ENCODE measurements around the gene BCL11B. TPM values are rescaled to one million over a fixed set of nuclear protein-coding genes. Genes with fewer than 3 reads are reported as not detected.

BCL11B gene
- total and polyA plus RNA-seq, 9 of the 15 experiments (the other 6 are each of a cell fraction or from before 2014, with no cell fraction given) = 0.09 TPM; not detected in 8

- 4% methylated on average over 4 of the region's 8 CpGs for WGBS (ENCODE audit: insufficient coverage, low coverage, missing lambda C conversion rate)
- in situ Hi-C loops (cut with MboI) = no loop called here
- H4K20me1 ChIP-seq (replicated peaks; ENCODE audit: control insufficient read depth, insufficient read depth, low read length) = no peaks in the 10 kb centered on the region
- ChIA-PET POLR2A (no interaction called here), CTCF (ENCODE audit: low intra/inter-chr PET ratio) (no interaction called here)
- intact Hi-C loops (cut with micrococcal nuclease) = no loop called here
- no peak overlapping the region for H3K27ac ChIP-seq (ENCODE audit: extremely low read depth, low read depth, low read length)
- H3K4me1 ChIP-seq (replicated peaks in 1 of 2; ENCODE audit: control insufficient read depth in 2 of 2, insufficient read depth in 2 of 2, low read length in 2 of 2) = no peaks in the 10 kb centered on the region
- no peak for TF ChIP-seq ZNF449 (CRISPR knock-in tag; IDR thresholded peaks at IDR 0.05)
- no peak for TF ChIP-seq ZSCAN29 (IDR thresholded peaks at IDR 0.05)
- TF ChIP-seq HDAC3 (IDR thresholded peaks at IDR 0.05; ENCODE audit: borderline replicate concordance, partially characterized antibody) = no peak
- no peak for TF ChIP-seq NR4A1 (CRISPR knock-in tag; IDR thresholded peaks at IDR 0.05)
- TF ChIP-seq NR4A1 (tag; IDR thresholded peaks at IDR 0.05) = no peak
- no peak for TF ChIP-seq DIDO1 (tag; IDR thresholded peaks at IDR 0.05; ENCODE audit: low read depth)
- TF ChIP-seq GTF2B (IDR thresholded peaks at IDR 0.05; ENCODE audit: extremely low read depth, insufficient read length) = no peak
- TF ChIP-seq ZNF143 (CRISPR knock-in tag; IDR thresholded peaks at IDR 0.05) = no peak
- TF ChIP-seq IRF1 (CRISPR knock-in tag; IDR thresholded peaks at IDR 0.05; ENCODE audit: borderline replicate concordance) = no peak
- TF ChIP-seq ZNF324 (CRISPR knock-in tag; IDR thresholded peaks at IDR 0.05) = no peak
- no peak for TF ChIP-seq ZNF318 (IDR thresholded peaks at IDR 0.05; ENCODE audit: borderline replicate concordance in 1 of 2, low read depth in 1 of 2)
- no peak for TF ChIP-seq CBFB (CRISPR knock-in tag; IDR thresholded peaks at IDR 0.05)
- no peaks in the 10 kb centered on the region for H3K36me3 ChIP-seq (ENCODE audit: control insufficient read depth, insufficient read depth, low read length)
- H2AFZ ChIP-seq (ENCODE audit: low read depth, low read length) = no peak overlapping the region
- no peak overlapping the region for H3K4me2 ChIP-seq (ENCODE audit: insufficient read depth, low read length)
- H3K9me1 ChIP-seq (ENCODE audit: control insufficient read depth, insufficient read depth, low read length) = no peaks in the 10 kb centered on the region
- no peak overlapping the region for H3K4me3 ChIP-seq
- no peaks in the 10 kb centered on the region for H3K9me3 ChIP-seq (replicated peaks; ENCODE audit: control insufficient read depth, insufficient read depth, low read depth, low read length)
- H3K79me2 ChIP-seq (ENCODE audit: control insufficient read depth, insufficient read depth, low read length) = no peaks in the 10 kb centered on the region
- DNase-seq (ENCODE audit: extremely low read depth in 1 of 4, low spot score in 3 of 4) = no peak
- H3K9ac ChIP-seq (ENCODE audit: insufficient read depth in 1 of 2, low read depth in 2 of 2, low read length in 2 of 2) = no peak overlapping the region
- no peak for ATAC-seq
- BruUV-seq (replicated peaks) = no TSS peak
- no peak for FAIRE-seq
- H3K27me3 ChIP-seq (ENCODE audit: control insufficient read depth in 2 of 2, insufficient read depth in 2 of 2, low read length in 2 of 2) = peaks cover 0 to 5% of the 10 kb centered on the region in 2 experiments; a peak in 2 of 5 replicates
These were observed 88.3 kb downstream of the BCL11B start for GRCh38 chr14:99183716-99184115.
